Tibial nerve (tissue), 4 donors: ENCODE results near the gene GRIK3. TPM values are rescaled to one million over a fixed set of nuclear protein-coding genes. Genes with fewer than 3 reads are reported as not detected.

Experiments used
- DNase-seq, 2 donors: peaks; one replicate each; pipeline ENCODE4 v3.0.0-alpha.2; 2019; ENCODE audit warnings: low spot score in 2 of 2
- H3K27ac ChIP-seq, 4 donors: fragments of 200-600 bp; sonication (generic) in 3 of 4; one replicate each; pipeline ENCODE4 v1.5.1; 2017 to 2019; ENCODE audit warnings: mild to moderate bottlenecking in 1 of 4
- H3K27me3 ChIP-seq, 2 donors: fragments of 200-600 bp; sonication (generic) in 1 of 2; one replicate each; pipeline versions ENCODE4 v1.5.1 to v1.6.0; 2017 to 2019
- H3K36me3 ChIP-seq, 3 donors: fragments of 200-600 bp; sonication (generic); one replicate each; pipeline ENCODE4 v1.5.1; 2018 to 2019
- H3K4me1 ChIP-seq, 4 donors: fragments of 200-600 bp; sonication (generic) in 3 of 4; one replicate each; pipeline ENCODE4 v1.5.1; 2017 to 2019
- H3K4me3 ChIP-seq, 4 donors: fragments of 200-600 bp; sonication (generic) in 3 of 4; one replicate each; pipeline ENCODE4 v1.5.1; 2017 to 2019; ENCODE audit warnings: mild to moderate bottlenecking in 1 of 4, moderate library complexity in 1 of 4
- H3K9me3 ChIP-seq, 4 donors: fragments of 200-600 bp; sonication (generic) in 3 of 4; one replicate each; pipeline ENCODE4 v1.5.1; 2017 to 2019
- CTCF ChIP-seq, 5 experiments: fragments of 200-600 bp in 3 of 5; fragments of 450-650 bp in 2 of 5; sonication (generic) in 3 of 5; IDR thresholded peaks; one replicate each; pipeline ENCODE4 v1.5.1; 2016 to 2019; ENCODE audit warnings: antibody characterized with exemption in 5 of 5, mild to moderate bottlenecking in 3 of 5, moderate library complexity in 2 of 5
- EP300 ChIP-seq, 2 donors: sonication (generic); formaldehyde crosslinking; IDR thresholded peaks; one replicate each; pipeline ENCODE4 v1.6.1; 2017; ENCODE audit warnings: antibody characterized with exemption in 2 of 2, mild to moderate bottlenecking in 1 of 2
- POLR2A ChIP-seq, 2 donors: fragments of 450-650 bp; IDR thresholded peaks; one replicate each; pipeline ENCODE4 v1.6.1; 2017; ENCODE audit warnings: antibody characterized with exemption in 2 of 2, mild to moderate bottlenecking in 2 of 2, moderate library complexity in 2 of 2
- WGBS, 2 donors: methylation state at CpG; one replicate each; pipeline ENCODE4 v1.1.5; 2018; 5-methylcytosine and 5-hydroxymethylcytosine counted together
- total RNA-seq, 4 donors: library from RNA; depleted of rRNA; stranded (reverse); fragments of >200 nt; gene quantifications; one replicate each; pipeline ENCODE4 v1.1.0, GENCODE V29; 2016

GRIK3 gene
- total RNA-seq, 4 donors from 2014 or later: 12.8 to 26.2 (median 21.7) TPM

- Histone ChIP-seq H3K36me3 (no peaks in the 10 kb centered on the region), H3K4me1 (peaks cover 0 to 54% (median 21%) of the 10 kb centered on the region in 4 donors), H3K27me3 (no peaks in the 10 kb centered on the region), H3K9me3 (no peaks in the 10 kb centered on the region), H3K27ac (no peak overlapping the region), H3K4me3 (no peak overlapping the region)
- TF ChIP-seq EP300 (IDR thresholded peaks at IDR 0.05) (no peak), CTCF (IDR thresholded peaks at IDR 0.05) (no peak)
- WGBS, 2 donors: 50 to 54% methylated on average over 4 of the region's 4 CpGs
- DNase-seq: no peak
Observed at GRCh38 chr1:36991551-36991950, 42.8 kb downstream of the GRIK3 start.

DNA sequence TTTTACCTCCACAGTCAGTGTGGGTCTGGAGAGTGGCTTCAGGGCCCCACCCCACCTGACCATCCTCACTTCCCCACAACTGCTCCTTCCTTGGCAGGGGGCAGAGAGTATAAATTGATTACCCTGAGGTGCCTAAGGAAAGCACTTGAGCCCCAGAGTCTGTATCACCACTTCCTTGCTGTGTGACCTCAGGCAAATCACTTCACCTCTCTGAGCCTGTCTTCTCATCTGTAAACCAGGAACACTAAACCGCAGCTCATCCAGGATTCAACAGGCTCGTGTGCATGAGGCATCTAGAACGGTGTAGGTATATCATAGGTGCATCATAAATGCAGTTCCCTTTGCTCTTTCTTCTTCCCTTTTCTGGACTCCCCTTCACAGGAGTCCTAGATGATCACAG, 43.4 kb downstream of the GRIK3 start:
- TF ChIP-seq POLR2A (IDR thresholded peaks at IDR 0.05): no peak
- TF ChIP-seq EP300 (IDR thresholded peaks at IDR 0.05): no peak
- TF ChIP-seq CTCF (IDR thresholded peaks at IDR 0.05): no peak
- Histone ChIP-seq H3K27ac (peak overlapping the region in 2 of 4 donors; percentile 42 to 68), H3K36me3 (no peaks in the 10 kb centered on the region), H3K4me3 (no peak overlapping the region), H3K27me3 (no peaks in the 10 kb centered on the region), H3K4me1 (peaks cover 0 to 55% (median 21%) of the 10 kb centered on the region in 4 donors), H3K9me3 (no peaks in the 10 kb centered on the region)
- WGBS, 2 donors: 82 to 95% methylated on average over 3 of the region's 3 CpGs
- DNase-seq: no peak

GRCh38 chr1:36989241-36989640, 45.1 kb downstream of the GRIK3 start:
- Histone ChIP-seq H3K4me1 (peaks cover 0 to 69% (median 25%) of the 10 kb centered on the region in 4 donors), H3K9me3 (no peaks in the 10 kb centered on the region), H3K36me3 (no peaks in the 10 kb centered on the region), H3K4me3 (no peak overlapping the region), H3K27ac (peak overlapping the region in 3 of 4 donors; percentile 37 to 68 (median 56)), H3K27me3 (no peaks in the 10 kb centered on the region)
- TF ChIP-seq POLR2A (IDR thresholded peaks at IDR 0.05) (no peak), EP300 (IDR thresholded peaks at IDR 0.05) (no peak), CTCF (IDR thresholded peaks at IDR 0.05) (no peak)
- WGBS, 2 donors: 44 to 46% methylated on average over 7 to 8 of the region's 8 CpGs
- DNase-seq: no peak

GRCh38 chr1:36988741-36989193, 45.5 kb downstream of the GRIK3 start:
- peaks cover 0 to 74% (median 25%) of the 10 kb centered on the region in 4 donors for H3K4me1 ChIP-seq
- no peaks in the 10 kb centered on the region for H3K9me3 ChIP-seq
- TF ChIP-seq CTCF (IDR thresholded peaks at IDR 0.05) (no peak), EP300 (IDR thresholded peaks at IDR 0.05) (no peak), POLR2A (IDR thresholded peaks at IDR 0.05) (no peak)
- peak overlapping the region in 3 of 4 donors; percentile 12 to 68 (median 56) for H3K27ac ChIP-seq
- DNase-seq: no peak
- no peaks in the 10 kb centered on the region for H3K27me3 ChIP-seq
- peak overlapping the region in 2 of 4 donors; percentile 3 to 5 for H3K4me3 ChIP-seq
- no peaks in the 10 kb centered on the region for H3K36me3 ChIP-seq
- 30 to 33% methylated on average over 12 of the region's 12 CpGs for WGBS, 2 donors

DNA sequence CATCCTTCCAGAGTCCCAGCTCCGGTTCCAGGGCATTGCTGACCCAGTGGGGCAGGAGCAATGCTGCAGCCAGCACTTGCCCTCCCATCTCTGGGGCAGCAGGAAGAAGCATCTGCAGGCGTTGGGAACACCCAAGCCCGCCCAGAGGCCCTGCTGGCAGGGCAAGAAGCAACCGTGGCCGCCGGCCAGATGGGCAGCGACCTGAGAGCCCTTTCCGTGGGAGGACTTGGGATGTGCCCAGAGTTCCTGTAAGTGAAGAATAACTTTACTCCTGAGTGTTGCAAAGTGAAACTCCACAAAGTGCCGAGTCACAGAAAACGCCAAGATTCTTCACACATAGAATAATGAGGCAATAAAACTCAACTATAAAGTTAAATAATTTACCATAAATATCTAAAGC, 46.0 kb downstream of the GRIK3 start:
- TF ChIP-seq EP300 (IDR thresholded peaks at IDR 0.05) (no peak), CTCF (IDR thresholded peaks at IDR 0.05) (no peak), POLR2A (IDR thresholded peaks at IDR 0.05) (no peak)
- H3K4me1 ChIP-seq: peaks cover 0 to 77% (median 25%) of the 10 kb centered on the region in 4 donors
- H3K27me3 ChIP-seq: no peaks in the 10 kb centered on the region
- no peaks in the 10 kb centered on the region for H3K9me3 ChIP-seq
- peak overlapping the region in 2 of 4 donors; percentile 56 to 68 for H3K27ac ChIP-seq
- 19 to 22% methylated on average over 10 of the region's 10 CpGs for WGBS, 2 donors
- H3K36me3 ChIP-seq: no peaks in the 10 kb centered on the region
- peak overlapping the region in 2 of 4 donors; percentile 3 to 5 for H3K4me3 ChIP-seq
- no peak for DNase-seq
